Tibial artery (tissue), 4 donors: ENCODE data around the gene SBNO2.

ENCODE experiments used
- DNase-seq, 2 donors: peaks; one replicate each; pipeline ENCODE4 v3.0.0-alpha.2; 2019
- H3K27ac ChIP-seq, 2 donors: fragments of 200-600 bp; sonication (generic) in 1 of 2; 1 replicate in 1 of 2; 2 replicates in 1 of 2; pipeline ENCODE4 v1.5.1; 2018 to 2019; ENCODE audit warnings: mild to moderate bottlenecking in 1 of 2
- H3K27me3 ChIP-seq, 2 donors: fragments of 200-600 bp; sonication (generic) in 1 of 2; one replicate each; pipeline versions ENCODE4 v1.5.1 to v1.6.0; 2016 to 2019
- H3K36me3 ChIP-seq, 3 donors: fragments of 200-600 bp; sonication (generic) in 2 of 3; one replicate each; pipeline ENCODE4 v1.5.1; 2016 to 2019; ENCODE audit warnings: mild to moderate bottlenecking in 2 of 3
- H3K4me1 ChIP-seq, 4 donors: fragments of 200-600 bp; sonication (generic) in 2 of 4; 1 replicate in 3 of 4; 2 replicates in 1 of 4; pipeline ENCODE4 v1.5.1; 2016 to 2019
- H3K4me3 ChIP-seq, 2 donors: fragments of 200-600 bp; sonication (generic) in 1 of 2; 1 replicate in 1 of 2; 2 replicates in 1 of 2; pipeline ENCODE4 v1.5.1; 2018 to 2019; ENCODE audit warnings: mild to moderate bottlenecking in 2 of 2
- H3K9me3 ChIP-seq, 3 donors: fragments of 200-600 bp; sonication (generic) in 1 of 3; one replicate each; pipeline ENCODE4 v1.5.1; 2016 to 2019
- intact Hi-C: fragments of 100-400 bp; cut with DNase I; formaldehyde crosslinking; loops from one replicate; pipeline ENCODE4 v1.15.0; 2023; ENCODE audit warnings: low total_unique reads
- TF ChIP-seq, protein P1 (sequence below), 2 experiments: fragments of 200-600 bp in 1 of 2; fragments of 450-650 bp in 1 of 2; IDR thresholded peaks; one replicate each; pipeline ENCODE4 v1.5.1; 2017 to 2019; ENCODE audit warnings: antibody characterized with exemption in 2 of 2, mild to moderate bottlenecking in 1 of 2, moderate library complexity in 1 of 2

SBNO2 gene

GRCh38 chr19:1167687-1168571 is 6.1 kb downstream of the SBNO2 start:
- intact Hi-C loops: no loop called here
- Histone ChIP-seq H3K4me3 (no peak overlapping the region), H3K36me3 (peaks cover 0 to 23% (median 8%) of the 10 kb centered on the region in 3 donors), H3K4me1 (peaks cover 0 to 76% (median 16%) of the 10 kb centered on the region in 4 donors), H3K27me3 (no peaks in the 10 kb centered on the region), H3K9me3 (no peaks in the 10 kb centered on the region), H3K27ac (no peak overlapping the region)
- no peak for DNase-seq
- TF ChIP-seq, protein P1, sequence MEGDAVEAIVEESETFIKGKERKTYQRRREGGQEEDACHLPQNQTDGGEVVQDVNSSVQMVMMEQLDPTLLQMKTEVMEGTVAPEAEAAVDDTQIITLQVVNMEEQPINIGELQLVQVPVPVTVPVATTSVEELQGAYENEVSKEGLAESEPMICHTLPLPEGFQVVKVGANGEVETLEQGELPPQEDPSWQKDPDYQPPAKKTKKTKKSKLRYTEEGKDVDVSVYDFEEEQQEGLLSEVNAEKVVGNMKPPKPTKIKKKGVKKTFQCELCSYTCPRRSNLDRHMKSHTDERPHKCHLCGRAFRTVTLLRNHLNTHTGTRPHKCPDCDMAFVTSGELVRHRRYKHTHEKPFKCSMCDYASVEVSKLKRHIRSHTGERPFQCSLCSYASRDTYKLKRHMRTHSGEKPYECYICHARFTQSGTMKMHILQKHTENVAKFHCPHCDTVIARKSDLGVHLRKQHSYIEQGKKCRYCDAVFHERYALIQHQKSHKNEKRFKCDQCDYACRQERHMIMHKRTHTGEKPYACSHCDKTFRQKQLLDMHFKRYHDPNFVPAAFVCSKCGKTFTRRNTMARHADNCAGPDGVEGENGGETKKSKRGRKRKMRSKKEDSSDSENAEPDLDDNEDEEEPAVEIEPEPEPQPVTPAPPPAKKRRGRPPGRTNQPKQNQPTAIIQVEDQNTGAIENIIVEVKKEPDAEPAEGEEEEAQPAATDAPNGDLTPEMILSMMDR (IDR thresholded peaks at IDR 0.05): no peak

GRCh38 chr19:1166872-1167573 is 7.0 kb downstream of the SBNO2 start:
- H3K27ac ChIP-seq: no peak overlapping the region
- DNase-seq: no peak
- intact Hi-C loops: no loop called here

GRCh38 chr19:1164684-1165531 is 9.2 kb downstream of the SBNO2 start:
- no peak for DNase-seq
- Histone ChIP-seq H3K4me3 (no peak overlapping the region), H3K9me3 (no peaks in the 10 kb centered on the region), H3K4me1 (peaks cover 0 to 56% (median 3%) of the 10 kb centered on the region in 4 donors), H3K27me3 (no peaks in the 10 kb centered on the region), H3K27ac (no peak overlapping the region), H3K36me3 (peaks cover 0 to 29% (median 8%) of the 10 kb centered on the region in 3 donors)
- intact Hi-C loops: no loop called here
- TF ChIP-seq, protein P1 (IDR thresholded peaks at IDR 0.05): no peak

More at GRCh38 chr19:1166872-1167573, 7.0 kb downstream of the SBNO2 start:
- Histone ChIP-seq H3K36me3 (peaks cover 0 to 23% (median 8%) of the 10 kb centered on the region in 3 donors), H3K4me1 (peaks cover 0 to 68% (median 9%) of the 10 kb centered on the region in 4 donors), H3K4me3 (no peak overlapping the region), H3K9me3 (no peaks in the 10 kb centered on the region), H3K27me3 (no peaks in the 10 kb centered on the region)
- TF ChIP-seq, protein P1 (IDR thresholded peaks at IDR 0.05): no peak

DNA sequence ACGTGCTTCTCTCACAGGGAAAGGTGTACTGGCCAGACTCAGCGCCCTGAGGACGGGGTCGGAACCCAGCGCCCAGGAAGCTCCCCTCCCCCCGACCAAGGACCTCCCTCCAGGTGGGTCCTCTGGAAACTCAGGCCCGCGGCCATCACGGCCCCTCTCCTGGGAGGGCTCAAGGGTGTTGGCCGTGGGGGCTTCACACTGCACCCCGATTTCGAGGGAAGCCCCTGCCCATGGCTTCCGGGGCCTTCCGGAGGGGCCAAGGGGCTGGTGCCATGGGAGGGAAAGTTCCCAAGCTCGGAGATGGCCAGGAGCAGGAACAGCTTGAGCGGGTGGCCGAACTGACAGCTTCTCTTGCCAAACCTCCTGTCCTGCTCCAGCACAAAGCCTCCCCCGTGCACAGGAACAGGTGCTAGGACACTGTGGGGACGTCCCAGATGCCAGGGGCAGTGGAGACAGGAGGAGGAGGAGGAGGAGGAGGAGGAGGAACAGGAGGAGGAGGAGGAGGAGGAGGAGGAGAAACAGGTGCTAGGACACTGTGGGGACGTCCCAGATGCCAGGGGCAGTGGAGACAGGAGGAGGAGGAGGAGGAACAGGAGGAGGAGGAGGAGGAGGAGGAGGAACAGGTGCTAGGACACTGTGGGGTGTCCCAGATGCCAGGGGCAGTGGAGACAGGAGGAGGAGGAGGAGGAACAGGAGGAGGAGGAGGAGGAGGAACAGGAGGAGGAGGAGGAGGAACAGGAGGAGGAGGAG is 10.0 kb downstream of the SBNO2 start:
- Histone ChIP-seq H3K9me3 (no peaks in the 10 kb centered on the region), H3K4me3 (no peak overlapping the region), H3K27me3 (no peaks in the 10 kb centered on the region), H3K36me3 (peaks cover 0 to 28% (median 8%) of the 10 kb centered on the region in 3 donors), H3K4me1 (peaks cover 0 to 48% (median 3%) of the 10 kb centered on the region in 4 donors), H3K27ac (no peak overlapping the region)
- TF ChIP-seq, protein P1 (IDR thresholded peaks at IDR 0.05): no peak
- DNase-seq: no peak
- intact Hi-C loops: no loop called here
